MM.1S (cell line): ENCODE measurements around the gene GATAD2A.

Experiments
- DNase-seq: peaks from one replicate; pipeline ENCODE4 v3.0.0-alpha.2; 2015
- H2AFZ ChIP-seq: fragments of 300-600 bp; sonication (generic); 2 replicates; pipeline ENCODE4 v1.6.0; 2016; ENCODE audit warnings: antibody characterized with exemption, low read length
- H3F3A ChIP-seq: fragments of 300-600 bp; sonication (generic); 2 replicates; pipeline ENCODE4 v1.6.1; 2016; ENCODE audit warnings: mild to moderate bottlenecking, antibody characterized with exemption, low read length, moderate library complexity, mixed read lengths; ENCODE audit not compliant: insufficient read depth
- H3K27ac ChIP-seq: fragments of 300-600 bp; sonication (generic); 2 replicates; pipeline ENCODE4 v1.5.1; 2016; ENCODE audit warnings: mild to moderate bottlenecking, low read length
- H3K27me3 ChIP-seq: fragments of 300-600 bp; sonication (generic); replicated peaks from 2 replicates; pipeline ENCODE4 v1.6.0; 2016; ENCODE audit warnings: low read length; ENCODE audit not compliant: insufficient read depth
- H3K36me3 ChIP-seq: fragments of 300-600 bp; sonication (generic); replicated peaks from 2 replicates; pipeline ENCODE4 v1.6.1; 2016; ENCODE audit warnings: mild to moderate bottlenecking, low read length, mixed read lengths; ENCODE audit not compliant: insufficient read depth
- H3K4me1 ChIP-seq: fragments of 300-600 bp; sonication (generic); 2 replicates; pipeline ENCODE4 v1.6.1; 2016; ENCODE audit warnings: low read length, mixed read lengths
- H3K4me2 ChIP-seq: fragments of 300-600 bp; sonication (generic); 2 replicates; pipeline ENCODE4 v1.6.0; 2016; ENCODE audit warnings: low read depth, low read length
- H3K4me3 ChIP-seq: fragments of 300-600 bp; sonication (generic); 2 replicates; pipeline ENCODE4 v1.5.1; 2016; ENCODE audit warnings: low read length, mixed read lengths
- H3K79me2 ChIP-seq: fragments of 300-600 bp; sonication (generic); 2 replicates; pipeline ENCODE4 v1.6.1; 2016; ENCODE audit warnings: mixed run types, low read length, mixed read lengths
- H3K9ac ChIP-seq: fragments of 300-600 bp; sonication (generic); 2 replicates; pipeline ENCODE4 v1.6.1; 2016; ENCODE audit warnings: low read length, mixed read lengths
- H3K9me2 ChIP-seq: fragments of 300-600 bp; sonication (generic); replicated peaks from 2 replicates; pipeline ENCODE4 v1.6.1; 2016; ENCODE audit warnings: mild to moderate bottlenecking, low read length, mixed read lengths; ENCODE audit not compliant: insufficient read depth
- H3K9me3 ChIP-seq: fragments of 300-600 bp; sonication (generic); replicated peaks from 2 replicates; pipeline ENCODE4 v1.6.1; 2016; ENCODE audit warnings: mild to moderate bottlenecking, low read length, mixed read lengths; ENCODE audit not compliant: insufficient read depth
- H4K20me1 ChIP-seq: fragments of 300-600 bp; sonication (generic); 2 replicates; pipeline ENCODE4 v1.6.1; 2016; ENCODE audit warnings: mild to moderate bottlenecking, low read length, moderate library complexity, mixed read lengths; ENCODE audit not compliant: insufficient read depth
- EZH2 ChIP-seq: fragments of 300-600 bp; sonication (generic); optimal IDR thresholded peaks from 2 replicates; pipeline ENCODE3; 2017; ENCODE audit warnings: low read depth, mild to moderate bottlenecking, antibody characterized with exemption, low read length, mixed read lengths
- EZH2phosphoT487 ChIP-seq: fragments of 300-600 bp; sonication (generic); IDR thresholded peaks from 2 replicates; pipeline ENCODE4 v1.6.1; 2018; ENCODE audit warnings: antibody characterized with exemption, low read length
- TF ChIP-seq, protein P1 (sequence below): fragments of 300-600 bp; sonication (generic); IDR thresholded peaks from 2 replicates; pipeline ENCODE4 v1.5.1; 2016; ENCODE audit warnings: antibody characterized with exemption, low read length, mixed read lengths

GATAD2A gene

GRCh38 chr19:19510432-19510831 is 105.0 kb downstream of the GATAD2A start:
- no peak for DNase-seq
- Histone ChIP-seq H2AFZ (no peak overlapping the region), H3K9me2 (no peaks in the 10 kb centered on the region), H3K79me2 (no peaks in the 10 kb centered on the region), H3K36me3 (no peaks in the 10 kb centered on the region), H3K27me3 (no peaks in the 10 kb centered on the region), H3K4me2 (no peak overlapping the region), H3K9ac (no peak overlapping the region), H3K27ac (no peak overlapping the region), H3K4me3 (no peak overlapping the region), H3F3A (no peaks in the 10 kb centered on the region), H3K4me1 (no peaks in the 10 kb centered on the region), H3K9me3 (no peaks in the 10 kb centered on the region), H4K20me1 (no peaks in the 10 kb centered on the region)
- TF ChIP-seq, protein P1, sequence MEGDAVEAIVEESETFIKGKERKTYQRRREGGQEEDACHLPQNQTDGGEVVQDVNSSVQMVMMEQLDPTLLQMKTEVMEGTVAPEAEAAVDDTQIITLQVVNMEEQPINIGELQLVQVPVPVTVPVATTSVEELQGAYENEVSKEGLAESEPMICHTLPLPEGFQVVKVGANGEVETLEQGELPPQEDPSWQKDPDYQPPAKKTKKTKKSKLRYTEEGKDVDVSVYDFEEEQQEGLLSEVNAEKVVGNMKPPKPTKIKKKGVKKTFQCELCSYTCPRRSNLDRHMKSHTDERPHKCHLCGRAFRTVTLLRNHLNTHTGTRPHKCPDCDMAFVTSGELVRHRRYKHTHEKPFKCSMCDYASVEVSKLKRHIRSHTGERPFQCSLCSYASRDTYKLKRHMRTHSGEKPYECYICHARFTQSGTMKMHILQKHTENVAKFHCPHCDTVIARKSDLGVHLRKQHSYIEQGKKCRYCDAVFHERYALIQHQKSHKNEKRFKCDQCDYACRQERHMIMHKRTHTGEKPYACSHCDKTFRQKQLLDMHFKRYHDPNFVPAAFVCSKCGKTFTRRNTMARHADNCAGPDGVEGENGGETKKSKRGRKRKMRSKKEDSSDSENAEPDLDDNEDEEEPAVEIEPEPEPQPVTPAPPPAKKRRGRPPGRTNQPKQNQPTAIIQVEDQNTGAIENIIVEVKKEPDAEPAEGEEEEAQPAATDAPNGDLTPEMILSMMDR, result no peak
- TF ChIP-seq EZH2 (no peak), EZH2phosphoT487 (no peak)

- no peak overlapping the region for H3K4me2 ChIP-seq
- TF ChIP-seq EZH2phosphoT487 (no peak), EZH2 (no peak)
- TF ChIP-seq, protein P1, result no peak
Measured at GRCh38 chr19:19513682-19514081, 108.2 kb downstream of the GATAD2A start.

DNA sequence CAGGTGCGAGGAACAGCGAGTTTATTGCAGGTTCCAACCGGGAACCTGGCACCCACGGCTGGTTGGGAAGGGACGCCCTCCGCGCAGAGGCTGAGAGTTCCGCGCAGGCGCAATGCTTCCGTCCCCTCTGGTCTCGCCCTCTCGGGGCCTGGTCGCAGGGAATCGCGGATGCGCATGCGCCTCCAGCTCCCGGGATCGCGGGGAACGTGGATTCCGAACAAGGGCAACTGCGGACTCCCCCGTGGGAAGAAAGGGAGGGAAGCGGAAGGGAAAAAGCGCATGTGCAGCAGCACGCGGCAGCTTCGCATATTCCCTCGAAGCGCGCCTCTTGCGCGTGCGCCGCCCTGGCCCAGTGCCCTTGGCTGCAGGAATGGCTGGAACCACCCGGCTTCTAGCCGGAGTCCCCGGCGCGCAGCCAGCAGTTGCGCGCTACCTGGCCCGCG is 108.8 kb downstream of the GATAD2A start:
- no peak overlapping the region for H3K27ac ChIP-seq
- H3K27me3 ChIP-seq, result no peaks in the 10 kb centered on the region
- H3K4me3 ChIP-seq, result no peak overlapping the region
- no peak for DNase-seq
- no peak overlapping the region for H3K9ac ChIP-seq
- H3K4me2 ChIP-seq, result no peak overlapping the region
- H3K79me2 ChIP-seq, result peaks cover 26% of the 10 kb centered on the region
- no peak for TF ChIP-seq EZH2
- TF ChIP-seq, protein P1, result no peak
- no peak for TF ChIP-seq EZH2phosphoT487
- no peaks in the 10 kb centered on the region for H4K20me1 ChIP-seq
- H3K4me1 ChIP-seq, result peaks cover 3% of the 10 kb centered on the region; the same call in 1 of the 2 replicates
- H3K36me3 ChIP-seq, result no peaks in the 10 kb centered on the region
- no peak overlapping the region for H2AFZ ChIP-seq
- H3F3A ChIP-seq, result peaks cover 10% of the 10 kb centered on the region; the same call in 1 of the 2 replicates
- no peaks in the 10 kb centered on the region for H3K9me2 ChIP-seq
- no peaks in the 10 kb centered on the region for H3K9me3 ChIP-seq

More at GRCh38 chr19:19513682-19514081, 108.2 kb downstream of the GATAD2A start:
- Histone ChIP-seq H3K36me3 (no peaks in the 10 kb centered on the region), H3K27me3 (no peaks in the 10 kb centered on the region), H3K9ac (no peak overlapping the region), H3K27ac (no peak overlapping the region), H3K4me3 (no peak overlapping the region), H3K9me2 (no peaks in the 10 kb centered on the region), H3K4me1 (peaks cover 3% of the 10 kb centered on the region; the same call in 1 of the 2 replicates), H3F3A (peaks cover 10% of the 10 kb centered on the region; the same call in 1 of the 2 replicates), H3K79me2 (peaks cover 23% of the 10 kb centered on the region), H3K9me3 (no peaks in the 10 kb centered on the region), H2AFZ (no peak overlapping the region), H4K20me1 (no peaks in the 10 kb centered on the region)
- no peak for DNase-seq
